K562 (cell line): ENCODE data around the gene PPP6R1. TPM values are rescaled to one million over a fixed set of nuclear protein-coding genes. Genes with fewer than 3 reads are reported as not detected.

Experiments used
- ATAC-seq: fragments of 200-7000 bp; cut with Tn5 transposase; 3 replicates; pipeline ENCODE4 v1.9.1; 2020; ENCODE audit warnings: moderate library complexity
- BruUV-seq: library from RNA; stranded (reverse); fragments of 400-500 nt; replicated peaks from 2 replicates; lab custom pipeline; 2021; lab: Mats Ljungman, UMichigan
- CTCF ChIA-PET: fragments of 300-600 bp; formaldehyde crosslinking; extraction: SDS; loops from one replicate; lab custom pipeline; 2021; ENCODE audit warnings: low intra/inter-chr PET ratio; lab: Yijun Ruan, JAX
- POLR2A ChIA-PET: fragments of 300-600, 350-650 bp; sonication (Branson Sonifier 250); formaldehyde crosslinking; extraction: SDS; loops from one replicate; lab custom pipeline; 2021; ENCODE audit warnings: antibody characterized with exemption, inconsistent platforms; lab: Yijun Ruan, JAX
- DNase-seq, 4 experiments: peaks; one replicate each; pipeline versions ENCODE4 v3.0.0 to v3.0.0-alpha.2; 2011 to 2018; ENCODE audit warnings: low spot score in 3 of 4, mixed read lengths in 3 of 4; ENCODE audit errors: extremely low read depth in 1 of 4
- FAIRE-seq: peaks from 2 replicates; lab custom pipeline; 2011; peaks lifted over from hg19 to GRCh38; lab: Jason Lieb, UNC
- H2AFZ ChIP-seq: 2 replicates; pipeline ENCODE4 v1.6.0; 2011; ENCODE audit warnings: low read depth, low read length, control low read depth, inconsistent platforms
- H3K27ac ChIP-seq: fragments of 200-600 bp; 3 replicates; pipeline ENCODE4 v1.8.0; 2011; ENCODE audit warnings: low read depth, mild to moderate bottlenecking, control low read depth, inconsistent platforms, low read length, moderate library complexity, mixed read lengths; ENCODE audit errors: extremely low read depth
- H3K27me3 ChIP-seq, 2 experiments: fragments of 300-600 bp in 1 of 2; 2 replicates in 1 of 2; 3 replicates in 1 of 2; pipeline versions ENCODE4 v1.6.0 to v1.8.0; 2011; ENCODE audit warnings: inconsistent platforms in 2 of 2, low read length in 2 of 2, mild to moderate bottlenecking in 1 of 2, mixed read lengths in 1 of 2, moderate library complexity in 1 of 2; ENCODE audit not compliant: control insufficient read depth in 2 of 2, insufficient read depth in 2 of 2
- H3K36me3 ChIP-seq: fragments of 300-600 bp; 3 replicates; pipeline ENCODE4 v1.8.0; 2011; ENCODE audit warnings: mild to moderate bottlenecking, low read length, inconsistent platforms; ENCODE audit not compliant: control insufficient read depth, insufficient read depth
- H3K4me1 ChIP-seq, 2 experiments: fragments of 200-600 bp in 1 of 2; replicated peaks in 1 of 2; 2 replicates in 1 of 2; 3 replicates in 1 of 2; pipeline versions ENCODE4 v1.5.1 to v1.8.0; 2011; ENCODE audit warnings: inconsistent platforms in 2 of 2, low read length in 2 of 2, mild to moderate bottlenecking in 1 of 2, mixed read lengths in 1 of 2, moderate library complexity in 1 of 2; ENCODE audit not compliant: control insufficient read depth in 2 of 2, insufficient read depth in 2 of 2
- H3K4me2 ChIP-seq: 2 replicates; pipeline ENCODE4 v1.6.1; 2011; ENCODE audit warnings: low read length, control low read depth, inconsistent platforms, mixed read lengths; ENCODE audit not compliant: insufficient read depth
- H3K4me3 ChIP-seq: fragments of 200-600 bp; sonication (generic), shearing (Covaris generic); 2 replicates; pipeline ENCODE4 v1.5.1; 2016; ENCODE audit warnings: control low read depth, inconsistent platforms
- H3K79me2 ChIP-seq: fragments of 200-600 bp; 3 replicates; pipeline ENCODE4 v1.8.0; 2011; ENCODE audit warnings: low read length, inconsistent platforms; ENCODE audit not compliant: control insufficient read depth, insufficient read depth
- H3K9ac ChIP-seq, 2 experiments: 2 replicates each; pipeline versions ENCODE4 v1.6.0 to v1.6.1; 2011; ENCODE audit warnings: low read depth in 2 of 2, low read length in 2 of 2, control low read depth in 1 of 2, inconsistent platforms in 1 of 2, mild to moderate bottlenecking in 1 of 2, mixed read lengths in 1 of 2; ENCODE audit not compliant: insufficient read depth in 1 of 2
- H3K9me1 ChIP-seq: one replicate; pipeline ENCODE4 v1.6.0; 2011; ENCODE audit warnings: inconsistent platforms, mild to moderate bottlenecking, low read length, moderate library complexity; ENCODE audit not compliant: control insufficient read depth, insufficient read depth
- H3K9me3 ChIP-seq: replicated peaks from 2 replicates; pipeline ENCODE4 v1.5.1; 2011; ENCODE audit warnings: low read depth, low read length, inconsistent platforms; ENCODE audit not compliant: control insufficient read depth, insufficient read depth
- H4K20me1 ChIP-seq: replicated peaks from 2 replicates; pipeline ENCODE4 v1.6.1; 2011; ENCODE audit warnings: low read length, inconsistent platforms, mixed read lengths; ENCODE audit not compliant: control insufficient read depth, insufficient read depth
- BRF2 ChIP-seq: IDR thresholded peaks from 3 replicates; pipeline ENCODE4 v1.6.1; 2011; ENCODE audit warnings: borderline replicate concordance, mild to moderate bottlenecking; ENCODE audit not compliant: insufficient read length, insufficient read depth
- CBFA2T3 ChIP-seq: fragments of 450-650 bp; IDR thresholded peaks from 2 replicates; pipeline ENCODE4 v1.6.1; 2017
- NELFE ChIP-seq: IDR thresholded peaks from 2 replicates; pipeline ENCODE4 v1.6.1; 2011; ENCODE audit warnings: mild to moderate bottlenecking; ENCODE audit not compliant: insufficient read depth, insufficient read length
- ZNF384 ChIP-seq: IDR thresholded peaks from 2 replicates; pipeline ENCODE4 v1.6.1; 2012; ENCODE audit warnings: low read depth, low read length, improper control_type of control experiment
- ZNF785 ChIP-seq: fragments of 250-450 bp; sonication (Bioruptor Pico); IDR thresholded peaks from 2 replicates; pipeline ENCODE4 v1.4.0; 2020; ENCODE audit warnings: mild to moderate bottlenecking
- WGBS: fragments of 100-300 bp; shearing (Covaris generic); methylation state at CpG from one replicate; pipeline ENCODE4 v1.1.6; 2016; ENCODE audit warnings: low coverage, mixed read lengths; ENCODE audit not compliant: insufficient coverage; ENCODE audit errors: missing lambda C conversion rate; 5-methylcytosine and 5-hydroxymethylcytosine counted together
- in situ Hi-C: fragments of 300-500 bp; cut with MboI; formaldehyde crosslinking; loops from 4 replicates; pipeline ENCODE4 v1.15.0; 2018; ENCODE audit warnings: inconsistent platforms, mixed read lengths
- intact Hi-C: fragments of 100-400 bp; cut with micrococcal nuclease; formaldehyde crosslinking; loops from 2 replicates; pipeline ENCODE4 v1.14.2; 2022
- polyA plus RNA-seq, 8 experiments: library from polyadenylated mRNA; depleted of rRNA in 4 of 8; stranded (reverse) in 5 of 8; unstranded in 3 of 8; fragments of >200 nt; fragmentation: Nextera tagmentation in 2 of 8; fragmentation: Illumina TruSeq in 1 of 8; extraction: Ambion mirVana in 2 of 8; extraction: Trizol in 1 of 8; gene quantifications; 2 replicates each; pipeline versions ENCODE4 v1.2.1 to v1.2.3, GENCODE V29; 2011 to 2014; ENCODE audit warnings: inconsistent platforms in 1 of 8, missing spikeins in 1 of 8
- total RNA-seq, 7 experiments: library from RNA; depleted of rRNA in 6 of 7; stranded (reverse); fragments of >200 nt in 6 of 7; fragmentation: Illumina TruSeq in 2 of 7; extraction: Trizol in 2 of 7; gene quantifications; 2 replicates each; pipeline versions ENCODE4 v1.2.1 to v1.2.3, GENCODE V29; 2011 to 2021; ENCODE audit warnings: low replicate concordance in 1 of 7
- TF ChIP-seq, protein P1 (sequence below): sonication (generic); formaldehyde crosslinking; IDR thresholded peaks from 2 replicates; pipeline ENCODE4 v1.8.1; 2023; ENCODE audit warnings: mild to moderate bottlenecking, missing genetic modification reagents
- TF ChIP-seq, protein P2 (sequence below): fragments of 250-450 bp; sonication (Bioruptor Pico); IDR thresholded peaks from 2 replicates; pipeline ENCODE4 v1.9.0; 2021; ENCODE audit warnings: mild to moderate bottlenecking, inconsistent platforms

Gene PPP6R1
- total and polyA plus RNA-seq, 9 of the 15 experiments (the other 6 are each of a cell fraction or from before 2014, with no cell fraction given): 0.48 to 135 (median 37.2) TPM

DNA sequence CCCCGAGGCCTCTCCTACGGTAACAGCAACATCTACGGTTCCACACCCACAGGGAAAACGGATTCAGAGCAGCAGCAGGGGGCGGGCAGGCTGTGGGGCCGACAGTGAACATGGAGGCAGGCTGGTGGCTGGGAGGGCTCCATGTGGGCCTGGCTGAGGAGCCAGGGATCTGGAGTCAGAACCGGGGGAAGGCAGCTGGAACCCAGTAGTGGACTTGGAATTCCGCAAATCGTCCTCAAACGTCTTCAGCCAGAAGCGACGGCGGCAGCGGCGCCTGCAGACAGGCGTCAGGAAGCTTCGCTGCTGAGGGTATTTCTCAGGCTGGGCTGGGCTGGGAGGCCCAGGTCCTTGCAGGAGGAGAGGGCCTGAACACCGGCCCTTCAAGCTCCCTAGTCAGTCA lies 32.0 kb downstream of the PPP6R1 start:
- peaks cover 64% of the 10 kb centered on the region; the same call in 1 of the 3 replicates for H3K36me3 ChIP-seq
- BruUV-seq: no TSS peak
- peaks cover 3% of the 10 kb centered on the region for H3K9me1 ChIP-seq
- DNase-seq: no peak
- FAIRE-seq: no peak
- no peak for ATAC-seq
- H3K9ac ChIP-seq: no peak overlapping the region
- H3K27ac ChIP-seq: no peak overlapping the region
- no peak overlapping the region for H3K4me3 ChIP-seq
- POLR2A ChIA-PET: interaction anchor here (2.2 kb wide), 1 partner anchor 10 kb away, joined by 13 read pairs; no protein-coding TSS in a partner anchor
- H3K4me1 ChIP-seq: peaks cover 0 to 46% of the 10 kb centered on the region in 2 experiments; a peak in 2 of 5 replicates
- CTCF ChIA-PET: no interaction called here
- H3K4me2 ChIP-seq: no peak overlapping the region
- intact Hi-C loops: no loop called here
- in situ Hi-C loops: no loop called here
- H3K79me2 ChIP-seq: no peaks in the 10 kb centered on the region
- no peaks in the 10 kb centered on the region for H4K20me1 ChIP-seq
- TF ChIP-seq, protein P1, sequence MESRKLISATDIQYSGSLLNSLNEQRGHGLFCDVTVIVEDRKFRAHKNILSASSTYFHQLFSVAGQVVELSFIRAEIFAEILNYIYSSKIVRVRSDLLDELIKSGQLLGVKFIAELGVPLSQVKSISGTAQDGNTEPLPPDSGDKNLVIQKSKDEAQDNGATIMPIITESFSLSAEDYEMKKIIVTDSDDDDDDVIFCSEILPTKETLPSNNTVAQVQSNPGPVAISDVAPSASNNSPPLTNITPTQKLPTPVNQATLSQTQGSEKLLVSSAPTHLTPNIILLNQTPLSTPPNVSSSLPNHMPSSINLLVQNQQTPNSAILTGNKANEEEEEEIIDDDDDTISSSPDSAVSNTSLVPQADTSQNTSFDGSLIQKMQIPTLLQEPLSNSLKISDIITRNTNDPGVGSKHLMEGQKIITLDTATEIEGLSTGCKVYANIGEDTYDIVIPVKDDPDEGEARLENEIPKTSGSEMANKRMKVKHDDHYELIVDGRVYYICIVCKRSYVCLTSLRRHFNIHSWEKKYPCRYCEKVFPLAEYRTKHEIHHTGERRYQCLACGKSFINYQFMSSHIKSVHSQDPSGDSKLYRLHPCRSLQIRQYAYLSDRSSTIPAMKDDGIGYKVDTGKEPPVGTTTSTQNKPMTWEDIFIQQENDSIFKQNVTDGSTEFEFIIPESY (CRISPR knock-in tag): peak; percentile 69
- TF ChIP-seq CBFA2T3: no peak
- H2AFZ ChIP-seq: no peak overlapping the region
- WGBS: 77% methylated on average over 18 of the region's 18 CpGs
- no peaks in the 10 kb centered on the region for H3K9me3 ChIP-seq
- no peaks in the 10 kb centered on the region for H3K27me3 ChIP-seq

DNA sequence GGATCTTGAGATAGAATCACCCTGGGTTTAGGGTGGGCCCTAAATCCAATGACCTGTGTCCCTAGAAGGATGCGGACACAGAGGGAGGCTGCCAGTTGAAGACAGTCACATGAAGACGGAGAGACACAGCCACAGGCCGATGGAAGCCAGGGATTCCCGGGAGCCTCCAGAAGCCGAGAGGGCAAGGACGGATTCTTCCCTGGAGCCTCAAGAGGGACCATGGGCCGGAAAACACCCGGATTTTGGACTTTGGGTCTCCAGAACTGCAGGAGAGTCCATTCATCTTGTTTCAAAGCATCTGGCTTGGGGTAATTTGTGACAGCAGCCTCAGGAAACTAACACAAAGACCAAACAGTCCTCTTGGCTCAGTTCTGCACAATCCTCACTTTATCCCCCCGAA lies 32.5 kb downstream of the PPP6R1 start:
- H3K9me1 ChIP-seq: peaks cover 3% of the 10 kb centered on the region
- no peak overlapping the region for H3K9ac ChIP-seq
- no TSS peak for BruUV-seq
- H3K36me3 ChIP-seq: peaks cover 59% of the 10 kb centered on the region; the same call in 1 of the 3 replicates
- no peak for FAIRE-seq
- H3K4me2 ChIP-seq: no peak overlapping the region
- H3K27me3 ChIP-seq: no peaks in the 10 kb centered on the region
- intact Hi-C loops (no loop called here), in situ Hi-C loops (no loop called here)
- no peaks in the 10 kb centered on the region for H4K20me1 ChIP-seq
- WGBS: 83% methylated on average over 9 of the region's 9 CpGs
- ChIA-PET POLR2A (interaction anchor here (0.6 to 2.2 kb wide), 2 partner anchors 10 kb away, joined by 4 to 13 read pairs; no protein-coding TSS in a partner anchor), CTCF (interaction anchor here (0.7 kb wide), 1 partner anchor 229 kb away, joined by 3 read pairs; no protein-coding TSS in a partner anchor)
- H2AFZ ChIP-seq: no peak overlapping the region
- no peak for ATAC-seq
- DNase-seq: no peak
- peaks cover 0 to 42% of the 10 kb centered on the region in 2 experiments; a peak in 2 of 5 replicates for H3K4me1 ChIP-seq
- H3K9me3 ChIP-seq: no peaks in the 10 kb centered on the region
- H3K4me3 ChIP-seq: no peak overlapping the region
- no peaks in the 10 kb centered on the region for H3K79me2 ChIP-seq
- no peak overlapping the region for H3K27ac ChIP-seq
- TF ChIP-seq ZNF785 (CRISPR knock-in tag) (no peak), NELFE (no peak), BRF2 (no peak), ZNF384 (no peak)
- TF ChIP-seq, protein P2, sequence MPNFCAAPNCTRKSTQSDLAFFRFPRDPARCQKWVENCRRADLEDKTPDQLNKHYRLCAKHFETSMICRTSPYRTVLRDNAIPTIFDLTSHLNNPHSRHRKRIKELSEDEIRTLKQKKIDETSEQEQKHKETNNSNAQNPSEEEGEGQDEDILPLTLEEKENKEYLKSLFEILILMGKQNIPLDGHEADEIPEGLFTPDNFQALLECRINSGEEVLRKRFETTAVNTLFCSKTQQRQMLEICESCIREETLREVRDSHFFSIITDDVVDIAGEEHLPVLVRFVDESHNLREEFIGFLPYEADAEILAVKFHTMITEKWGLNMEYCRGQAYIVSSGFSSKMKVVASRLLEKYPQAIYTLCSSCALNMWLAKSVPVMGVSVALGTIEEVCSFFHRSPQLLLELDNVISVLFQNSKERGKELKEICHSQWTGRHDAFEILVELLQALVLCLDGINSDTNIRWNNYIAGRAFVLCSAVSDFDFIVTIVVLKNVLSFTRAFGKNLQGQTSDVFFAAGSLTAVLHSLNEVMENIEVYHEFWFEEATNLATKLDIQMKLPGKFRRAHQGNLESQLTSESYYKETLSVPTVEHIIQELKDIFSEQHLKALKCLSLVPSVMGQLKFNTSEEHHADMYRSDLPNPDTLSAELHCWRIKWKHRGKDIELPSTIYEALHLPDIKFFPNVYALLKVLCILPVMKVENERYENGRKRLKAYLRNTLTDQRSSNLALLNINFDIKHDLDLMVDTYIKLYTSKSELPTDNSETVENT: no peak
